Calu3 (cell line): ENCODE results near the gene LOC128125822.

Experiments
- BruUV-seq: library from RNA; stranded (reverse); fragments of 400-500 nt; replicated peaks from 2 replicates; lab custom pipeline; 2021; lab: Mats Ljungman, UMichigan
- CTCF ChIA-PET: fragments of 300-600 bp; sonication (Branson Sonifier 250); formaldehyde crosslinking; loops from one replicate; lab custom pipeline; 2022; ENCODE audit warnings: antibody characterized with exemption; lab: Charles Lee
- DNase-seq: peaks from one replicate; pipeline ENCODE4 v3.0.0; 2022
- H3K27ac Mint-ChIP-seq: one replicate; pipeline ENCODE4 v1.8.0; 2022; ENCODE audit warnings: mixed read lengths; ENCODE audit not compliant: unreplicated experiment
- H3K27me3 Mint-ChIP-seq: one replicate; pipeline ENCODE4 v1.8.0; 2022; ENCODE audit warnings: mixed read lengths; ENCODE audit not compliant: unreplicated experiment
- H3K36me3 Mint-ChIP-seq: one replicate; pipeline ENCODE4 v1.8.0; 2022; ENCODE audit warnings: mild to moderate bottlenecking, moderate library complexity, mixed read lengths; ENCODE audit not compliant: insufficient read depth, unreplicated experiment
- H3K4me1 Mint-ChIP-seq: one replicate; pipeline ENCODE4 v1.8.0; 2022; ENCODE audit warnings: mild to moderate bottlenecking, low read depth, mixed read lengths; ENCODE audit not compliant: unreplicated experiment
- H3K4me3 Mint-ChIP-seq: one replicate; pipeline ENCODE4 v1.8.0; 2022; ENCODE audit warnings: mild to moderate bottlenecking, low read depth, moderate library complexity, mixed read lengths; ENCODE audit not compliant: unreplicated experiment
- H3K9me3 Mint-ChIP-seq: one replicate; pipeline ENCODE4 v1.8.0; 2022; ENCODE audit warnings: low read depth, mixed read lengths; ENCODE audit not compliant: unreplicated experiment
- intact Hi-C: fragments of 100-400 bp; cut with micrococcal nuclease; formaldehyde crosslinking; loops from one replicate; pipeline ENCODE4 v1.10.0; 2022; ENCODE audit not compliant: unreplicated experiment
- TF ChIP-seq, protein P1 (sequence below): fragments of 200-600 bp; IDR thresholded peaks from one replicate; pipeline ENCODE4 v1.8.0; 2022; ENCODE audit warnings: antibody characterized with exemption; ENCODE audit not compliant: unreplicated experiment

The LOC128125822 gene

GRCh38 chr6:63576985-63577712 is 4.9 kb downstream of the LOC128125822 start:
- CTCF ChIA-PET = interaction anchor here (0.9 kb wide), 1 partner anchor 187 kb away, joined by 3 read pairs; no protein-coding TSS in a partner anchor
- Mint-ChIP-seq H3K36me3 (peaks cover 65% of the 10 kb centered on the region), H3K27me3 (no peaks in the 10 kb centered on the region), H3K4me1 (no peaks in the 10 kb centered on the region), H3K27ac (peak overlapping the region; percentile 16), H3K9me3 (no peaks in the 10 kb centered on the region), H3K4me3 (no peak overlapping the region)
- DNase-seq = no peak
- TSS peak; percentile 0 for BruUV-seq
- intact Hi-C loops = loop anchor here (5.0 kb wide), 1 partner anchor 185 kb away; no protein-coding TSS in a partner anchor
- TF ChIP-seq, protein P1, sequence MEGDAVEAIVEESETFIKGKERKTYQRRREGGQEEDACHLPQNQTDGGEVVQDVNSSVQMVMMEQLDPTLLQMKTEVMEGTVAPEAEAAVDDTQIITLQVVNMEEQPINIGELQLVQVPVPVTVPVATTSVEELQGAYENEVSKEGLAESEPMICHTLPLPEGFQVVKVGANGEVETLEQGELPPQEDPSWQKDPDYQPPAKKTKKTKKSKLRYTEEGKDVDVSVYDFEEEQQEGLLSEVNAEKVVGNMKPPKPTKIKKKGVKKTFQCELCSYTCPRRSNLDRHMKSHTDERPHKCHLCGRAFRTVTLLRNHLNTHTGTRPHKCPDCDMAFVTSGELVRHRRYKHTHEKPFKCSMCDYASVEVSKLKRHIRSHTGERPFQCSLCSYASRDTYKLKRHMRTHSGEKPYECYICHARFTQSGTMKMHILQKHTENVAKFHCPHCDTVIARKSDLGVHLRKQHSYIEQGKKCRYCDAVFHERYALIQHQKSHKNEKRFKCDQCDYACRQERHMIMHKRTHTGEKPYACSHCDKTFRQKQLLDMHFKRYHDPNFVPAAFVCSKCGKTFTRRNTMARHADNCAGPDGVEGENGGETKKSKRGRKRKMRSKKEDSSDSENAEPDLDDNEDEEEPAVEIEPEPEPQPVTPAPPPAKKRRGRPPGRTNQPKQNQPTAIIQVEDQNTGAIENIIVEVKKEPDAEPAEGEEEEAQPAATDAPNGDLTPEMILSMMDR = no peak

DNA sequence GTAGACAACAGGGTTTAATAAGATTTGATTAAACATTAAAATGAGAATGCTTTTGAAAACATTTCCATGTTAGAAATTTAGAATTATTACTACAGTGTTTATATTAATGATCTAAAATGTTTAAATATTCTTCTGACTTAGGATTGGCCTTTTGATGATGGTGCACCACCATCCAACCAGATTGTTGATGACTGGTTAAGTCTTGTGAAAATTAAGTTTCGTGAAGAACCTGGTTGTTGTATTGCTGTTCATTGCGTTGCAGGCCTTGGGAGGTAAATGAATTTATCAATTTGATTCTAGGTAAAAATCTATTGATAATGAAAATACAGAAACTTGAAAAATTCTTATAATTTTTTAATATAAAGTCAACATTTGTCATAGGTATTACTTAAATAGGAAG is 6.5 kb downstream of the LOC128125822 start:
- DNase-seq = no peak
- Mint-ChIP-seq H3K9me3 (no peaks in the 10 kb centered on the region), H3K4me1 (no peaks in the 10 kb centered on the region), H3K36me3 (peaks cover 65% of the 10 kb centered on the region), H3K27me3 (no peaks in the 10 kb centered on the region), H3K27ac (no peak overlapping the region), H3K4me3 (no peak overlapping the region)
- TF ChIP-seq, protein P1 = no peak
- CTCF ChIA-PET = no interaction called here
- intact Hi-C loops = loop anchor here (2.0 to 5.0 kb wide), 2 partner anchors 18 to 184 kb away; no protein-coding TSS in a partner anchor
- BruUV-seq = no TSS peak

DNA sequence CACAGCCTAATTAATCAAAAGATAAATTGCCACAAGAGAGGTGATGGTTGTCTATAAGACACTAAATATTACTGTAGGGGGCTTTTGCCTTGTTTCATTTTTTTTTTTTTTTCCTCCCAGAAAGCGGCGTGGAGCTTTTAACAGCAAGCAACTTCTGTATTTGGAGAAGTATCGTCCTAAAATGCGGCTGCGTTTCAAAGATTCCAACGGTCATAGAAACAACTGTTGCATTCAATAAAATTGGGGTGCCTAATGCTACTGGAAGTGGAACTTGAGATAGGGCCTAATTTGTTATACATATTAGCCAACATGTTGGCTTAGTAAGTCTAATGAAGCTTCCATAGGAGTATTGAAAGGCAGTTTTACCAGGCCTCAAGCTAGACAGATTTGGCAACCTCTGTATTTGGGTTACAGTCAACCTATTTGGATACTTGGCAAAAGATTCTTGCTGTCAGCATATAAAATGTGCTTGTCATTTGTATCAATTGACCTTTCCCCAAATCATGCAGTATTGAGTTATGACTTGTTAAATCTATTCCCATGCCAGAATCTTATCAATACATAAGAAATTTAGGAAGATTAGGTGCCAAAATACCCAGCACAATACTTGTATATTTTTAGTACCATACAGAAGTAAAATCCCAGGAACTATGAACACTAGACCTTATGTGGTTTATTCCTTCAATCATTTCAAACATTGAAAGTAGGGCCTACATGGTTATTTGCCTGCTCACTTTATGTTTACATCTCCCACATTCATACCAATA is 7.8 kb downstream of the LOC128125822 start:
- H3K4me1 Mint-ChIP-seq = no peaks in the 10 kb centered on the region
- H3K36me3 Mint-ChIP-seq = peaks cover 56% of the 10 kb centered on the region
- CTCF ChIA-PET = no interaction called here
- no TSS peak for BruUV-seq
- H3K27ac Mint-ChIP-seq = peak overlapping the region; percentile 65
- DNase-seq = no peak
- no peaks in the 10 kb centered on the region for H3K9me3 Mint-ChIP-seq
- H3K4me3 Mint-ChIP-seq = no peak overlapping the region
- no peaks in the 10 kb centered on the region for H3K27me3 Mint-ChIP-seq
- intact Hi-C loops = loop anchor here (2.0 to 5.0 kb wide), 2 partner anchors 17 to 182 kb away; no protein-coding TSS in a partner anchor
- TF ChIP-seq, protein P1 = no peak

- peak overlapping the region; percentile 65 for H3K27ac Mint-ChIP-seq
- no peaks in the 10 kb centered on the region for H3K4me1 Mint-ChIP-seq
- intact Hi-C loops = no loop called here
- no peak overlapping the region for H3K4me3 Mint-ChIP-seq
- H3K9me3 Mint-ChIP-seq = no peaks in the 10 kb centered on the region
- H3K36me3 Mint-ChIP-seq = peaks cover 56% of the 10 kb centered on the region
- TF ChIP-seq, protein P1 = no peak
- no peaks in the 10 kb centered on the region for H3K27me3 Mint-ChIP-seq
- CTCF ChIA-PET = no interaction called here
- DNase-seq = no peak
- BruUV-seq = no TSS peak
These were observed 8.4 kb downstream of the LOC128125822 start for GRCh38 chr6:63580704-63580961.
